ENCODE data around the gene MDN1. TPM values are rescaled to one million over a fixed set of nuclear protein-coding genes. Genes with fewer than 3 reads are reported as not detected.

MDN1 gene
- total RNA-seq, 1 donor from 2014 or later: 22.9 TPM

- no peak overlapping the region for H3K27ac ChIP-seq (replicated peaks)
Observed at GRCh38 chr6:89693207-89693606, 126.4 kb downstream of the MDN1 start.

DNA sequence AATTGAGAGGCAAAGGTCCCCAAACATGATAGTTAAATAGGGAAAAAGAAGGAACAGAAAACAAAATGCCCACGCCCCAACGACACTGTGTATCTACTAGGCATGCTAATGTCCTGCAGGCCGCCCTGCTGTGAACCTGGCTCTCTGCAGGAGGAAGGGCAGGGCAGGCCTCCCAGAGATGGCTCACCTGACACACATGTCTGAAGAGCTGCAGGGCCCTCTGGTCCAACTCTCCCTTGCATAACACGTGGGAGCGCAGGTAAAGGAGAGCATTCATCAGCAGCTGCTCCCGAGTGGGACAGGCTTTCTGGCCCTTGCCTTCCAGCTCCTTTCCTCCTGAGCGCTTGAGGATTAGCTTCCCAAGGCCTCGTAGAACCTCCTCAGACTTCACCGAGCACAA is 127.3 kb downstream of the MDN1 start:
- H3K4me3 ChIP-seq: no peak overlapping the region
- H3K4me1 ChIP-seq: peaks cover 31% of the 10 kb centered on the region
- H3K9me3 ChIP-seq (replicated peaks): no peaks in the 10 kb centered on the region
- intact Hi-C loops (cut with micrococcal nuclease): no loop called here
- no peak for DNase-seq
- TF ChIP-seq, protein P1, sequence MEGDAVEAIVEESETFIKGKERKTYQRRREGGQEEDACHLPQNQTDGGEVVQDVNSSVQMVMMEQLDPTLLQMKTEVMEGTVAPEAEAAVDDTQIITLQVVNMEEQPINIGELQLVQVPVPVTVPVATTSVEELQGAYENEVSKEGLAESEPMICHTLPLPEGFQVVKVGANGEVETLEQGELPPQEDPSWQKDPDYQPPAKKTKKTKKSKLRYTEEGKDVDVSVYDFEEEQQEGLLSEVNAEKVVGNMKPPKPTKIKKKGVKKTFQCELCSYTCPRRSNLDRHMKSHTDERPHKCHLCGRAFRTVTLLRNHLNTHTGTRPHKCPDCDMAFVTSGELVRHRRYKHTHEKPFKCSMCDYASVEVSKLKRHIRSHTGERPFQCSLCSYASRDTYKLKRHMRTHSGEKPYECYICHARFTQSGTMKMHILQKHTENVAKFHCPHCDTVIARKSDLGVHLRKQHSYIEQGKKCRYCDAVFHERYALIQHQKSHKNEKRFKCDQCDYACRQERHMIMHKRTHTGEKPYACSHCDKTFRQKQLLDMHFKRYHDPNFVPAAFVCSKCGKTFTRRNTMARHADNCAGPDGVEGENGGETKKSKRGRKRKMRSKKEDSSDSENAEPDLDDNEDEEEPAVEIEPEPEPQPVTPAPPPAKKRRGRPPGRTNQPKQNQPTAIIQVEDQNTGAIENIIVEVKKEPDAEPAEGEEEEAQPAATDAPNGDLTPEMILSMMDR (IDR thresholded peaks at IDR 0.05; ENCODE audit: borderline replicate concordance): no peak
- no peaks in the 10 kb centered on the region for H3K27me3 ChIP-seq (ENCODE audit: low read depth)
- H3K27ac ChIP-seq (replicated peaks): no peak overlapping the region
- H3K36me3 ChIP-seq: peaks cover 89% of the 10 kb centered on the region

More at GRCh38 chr6:89693207-89693606, 126.4 kb downstream of the MDN1 start:
- H3K9me3 ChIP-seq (replicated peaks): no peaks in the 10 kb centered on the region
- H3K36me3 ChIP-seq: peaks cover 88% of the 10 kb centered on the region
- DNase-seq: no peak
- no peaks in the 10 kb centered on the region for H3K27me3 ChIP-seq (ENCODE audit: low read depth)
- H3K4me3 ChIP-seq: no peak overlapping the region
- TF ChIP-seq, protein P1 (IDR thresholded peaks at IDR 0.05; ENCODE audit: borderline replicate concordance): no peak
- peaks cover 23% of the 10 kb centered on the region for H3K4me1 ChIP-seq
- intact Hi-C loops (cut with micrococcal nuclease): no loop called here

GRCh38 chr6:89690944-89691324 is 128.7 kb downstream of the MDN1 start:
- intact Hi-C loops (cut with micrococcal nuclease): no loop called here
- peak overlapping the region; percentile 51 for H3K27ac ChIP-seq (replicated peaks)
- H3K36me3 ChIP-seq: peaks cover 89% of the 10 kb centered on the region

DNA sequence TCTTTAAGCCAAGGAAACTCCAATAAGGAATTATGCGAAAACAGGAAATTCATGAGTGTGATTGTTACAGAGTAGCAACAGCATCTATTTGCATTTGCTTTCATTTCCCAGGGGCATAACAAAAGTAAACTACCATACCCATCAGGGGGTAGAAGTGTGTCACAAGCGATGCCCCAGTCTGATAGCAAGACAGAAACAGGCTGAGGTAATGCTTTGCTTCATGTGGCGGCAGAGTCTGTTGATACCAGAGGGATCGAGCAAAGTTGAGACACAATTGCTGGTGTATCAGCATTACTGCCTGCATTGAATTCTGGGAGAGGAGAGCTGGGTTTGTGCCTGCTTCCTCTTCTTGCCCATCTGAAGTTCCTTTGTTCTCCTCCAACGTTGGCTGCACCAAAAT is 129.9 kb downstream of the MDN1 start:
- Histone ChIP-seq H3K27ac (replicated peaks) (peak overlapping the region; percentile 51), H3K4me1 (peaks cover 33% of the 10 kb centered on the region), H3K9me3 (replicated peaks) (no peaks in the 10 kb centered on the region), H3K36me3 (peaks cover 89% of the 10 kb centered on the region), H3K4me3 (peak overlapping the region; percentile 14), H3K27me3 (ENCODE audit: low read depth) (no peaks in the 10 kb centered on the region)
- intact Hi-C loops (cut with micrococcal nuclease): no loop called here
- TF ChIP-seq, protein P1 (IDR thresholded peaks at IDR 0.05; ENCODE audit: borderline replicate concordance): no peak
- no peak for DNase-seq

More at GRCh38 chr6:89690944-89691324, 128.7 kb downstream of the MDN1 start:
- H3K9me3 ChIP-seq (replicated peaks): no peaks in the 10 kb centered on the region
- TF ChIP-seq, protein P1 (IDR thresholded peaks at IDR 0.05; ENCODE audit: borderline replicate concordance): no peak
- peaks cover 33% of the 10 kb centered on the region for H3K4me1 ChIP-seq
- no peak for DNase-seq
- no peak overlapping the region for H3K4me3 ChIP-seq
- H3K27me3 ChIP-seq (ENCODE audit: low read depth): no peaks in the 10 kb centered on the region

GRCh38 chr6:89688328-89688727 is 131.3 kb downstream of the MDN1 start:
- no peaks in the 10 kb centered on the region for H3K27me3 ChIP-seq (ENCODE audit: low read depth)
- TF ChIP-seq, protein P1 (IDR thresholded peaks at IDR 0.05; ENCODE audit: borderline replicate concordance): no peak
- H3K4me1 ChIP-seq: peaks cover 33% of the 10 kb centered on the region
- H3K27ac ChIP-seq (replicated peaks): no peak overlapping the region
- DNase-seq: no peak
- H3K9me3 ChIP-seq (replicated peaks): no peaks in the 10 kb centered on the region
- intact Hi-C loops (cut with micrococcal nuclease): no loop called here
- H3K36me3 ChIP-seq: peaks cover 89% of the 10 kb centered on the region
- no peak overlapping the region for H3K4me3 ChIP-seq
